GM19438 (cell line): ENCODE data around the gene CFAP90.
A peak's percentile ranks its signal among the peaks of the same experiment; 100 is the strongest.

Source experiments
- ATAC-seq: cut with Tn5 transposase; IDR thresholded peaks from one replicate; pipeline ENCODE4 v1.9.1; 2021; ENCODE audit warnings: low read depth; ENCODE audit not compliant: unreplicated experiment

CFAP90 gene, protein sequence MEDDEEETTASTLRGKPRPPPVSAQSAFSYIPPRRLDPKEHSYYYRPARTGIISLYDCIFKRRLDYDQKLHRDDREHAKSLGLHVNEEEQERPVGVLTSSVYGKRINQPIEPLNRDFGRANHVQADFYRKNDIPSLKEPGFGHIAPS

DNA sequence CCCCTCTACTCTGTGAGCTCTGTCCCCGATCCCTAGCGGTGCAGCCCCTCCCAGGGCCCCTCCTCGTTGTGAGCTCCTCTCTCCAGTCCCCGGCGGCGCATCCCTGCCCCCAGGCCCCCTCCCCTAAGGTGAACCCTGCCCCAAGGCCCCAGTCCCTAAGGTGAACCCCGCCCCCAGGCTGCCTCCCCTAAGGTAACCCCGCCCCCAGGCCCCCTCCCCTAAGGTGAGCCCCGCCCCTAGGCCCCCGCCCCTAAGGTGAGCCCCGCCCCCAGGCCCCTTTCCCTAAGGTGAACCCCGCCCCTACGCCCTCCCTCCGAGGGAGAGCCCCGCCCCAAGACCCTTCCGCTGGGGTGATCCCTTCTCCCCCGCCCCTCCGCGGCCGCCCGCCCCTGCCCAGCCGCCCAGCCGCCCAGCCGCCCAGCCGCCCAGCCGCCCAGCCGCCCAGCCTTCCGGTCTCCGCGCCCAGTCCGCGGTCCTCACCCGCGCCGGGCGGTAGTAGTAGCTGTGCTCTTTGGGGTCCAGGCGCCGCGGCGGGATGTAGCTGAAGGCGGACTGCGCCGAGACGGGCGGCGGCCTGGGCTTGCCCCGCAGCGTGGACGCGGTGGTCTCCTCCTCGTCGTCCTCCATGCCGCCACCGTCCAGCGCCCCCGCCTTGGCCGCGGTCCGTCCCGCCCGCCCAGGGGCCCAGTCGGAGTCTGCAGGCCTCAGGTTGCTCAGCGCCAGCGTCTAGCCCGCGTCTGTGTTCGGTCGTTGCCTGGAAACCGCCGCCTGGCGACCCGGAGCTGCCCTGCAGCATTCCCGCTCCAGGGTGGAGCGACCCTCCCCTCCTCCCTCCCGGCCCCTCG lies at the start of gene CFAP90:
TSS of gene CFAP90 (minus strand) at position 739 of the 845 bp plus-strand sequence. CDS start at position 627, 112 bp downstream.
- no peak for ATAC-seq

DNA sequence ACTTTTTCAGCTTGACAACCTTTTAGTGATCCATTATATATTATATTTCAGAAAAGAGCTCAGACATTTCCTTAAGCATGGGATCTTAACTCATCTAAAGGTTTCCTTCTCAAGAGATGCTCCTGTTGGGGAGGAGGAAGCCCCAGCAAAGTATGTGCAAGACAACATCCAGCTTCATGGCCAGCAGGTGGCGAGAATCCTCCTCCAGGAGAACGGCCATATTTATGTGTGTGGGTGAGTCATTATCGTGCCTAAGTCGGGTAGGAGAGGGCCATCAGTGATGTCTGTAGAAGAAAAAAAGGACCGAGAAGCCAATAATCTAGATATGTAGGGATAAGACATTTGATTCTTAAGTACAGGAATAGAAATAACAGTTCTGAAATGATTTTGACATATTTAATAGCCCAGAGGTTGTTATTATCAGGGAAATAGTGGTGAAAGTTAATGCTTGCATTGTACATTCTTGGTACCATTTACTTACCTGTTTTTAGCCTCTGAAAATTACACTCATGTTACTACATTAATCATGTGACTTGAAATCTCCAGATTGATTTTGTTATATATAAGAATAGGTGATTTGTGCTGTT lies 46.2 kb upstream of the CFAP90 start:
- ATAC-seq: peak; percentile 54

DNA sequence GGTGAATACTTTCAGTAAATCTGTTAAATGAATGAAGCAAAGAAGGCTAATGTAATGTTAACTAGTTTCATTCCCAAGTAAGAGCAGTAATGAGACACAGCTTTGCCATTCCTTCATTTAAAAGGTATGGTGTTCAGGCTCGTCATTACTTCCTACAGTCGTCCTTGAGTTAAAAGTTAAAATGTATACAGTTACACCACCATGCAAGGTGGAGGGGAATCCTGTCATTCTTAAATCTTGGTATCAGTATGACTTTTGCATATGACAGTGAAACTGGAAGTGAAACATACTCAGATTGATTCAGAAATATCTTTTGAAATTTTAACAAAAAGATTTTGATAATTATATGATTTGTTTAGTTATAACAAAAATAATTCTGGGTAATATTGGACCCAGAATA lies 43.9 kb upstream of the CFAP90 start:
- ATAC-seq: peak; percentile 91

DNA sequence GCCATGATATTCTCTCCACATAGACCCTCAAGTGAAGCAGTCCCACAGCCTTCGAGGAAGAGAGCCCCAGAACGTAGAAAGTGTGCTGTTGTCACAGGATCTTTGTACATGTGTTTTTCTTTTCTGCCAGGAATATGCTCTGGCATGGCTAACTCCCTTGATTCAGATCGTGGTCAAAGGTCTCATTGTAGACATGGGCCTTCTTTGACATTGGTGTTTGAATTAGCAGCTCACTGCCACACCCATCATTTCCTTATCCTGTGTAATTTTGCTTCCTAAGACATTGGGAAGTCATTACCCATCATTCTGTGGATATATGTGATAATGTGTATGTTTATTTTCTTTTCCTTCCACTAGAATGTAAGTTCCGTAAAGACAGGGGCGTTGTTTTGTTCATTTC lies 43.5 kb upstream of the CFAP90 start:
- no peak for ATAC-seq

DNA sequence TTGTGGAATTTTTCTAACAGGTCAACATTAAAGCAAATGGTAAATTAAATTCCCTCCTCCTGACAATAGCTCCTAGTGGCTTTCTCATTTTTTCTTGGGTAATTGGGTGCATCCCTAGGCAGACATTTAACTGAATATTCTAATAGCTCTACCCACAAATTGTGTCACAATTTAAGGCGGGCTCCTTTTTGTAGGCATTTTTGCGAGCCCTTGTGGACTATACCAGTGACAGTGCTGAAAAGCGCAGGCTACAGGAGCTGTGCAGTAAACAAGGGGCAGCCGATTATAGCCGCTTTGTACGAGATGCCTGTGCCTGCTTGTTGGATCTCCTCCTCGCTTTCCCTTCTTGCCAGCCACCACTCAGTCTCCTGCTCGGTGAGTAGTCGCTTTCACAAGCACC lies 38.0 kb upstream of the CFAP90 start:
- no peak for ATAC-seq

DNA sequence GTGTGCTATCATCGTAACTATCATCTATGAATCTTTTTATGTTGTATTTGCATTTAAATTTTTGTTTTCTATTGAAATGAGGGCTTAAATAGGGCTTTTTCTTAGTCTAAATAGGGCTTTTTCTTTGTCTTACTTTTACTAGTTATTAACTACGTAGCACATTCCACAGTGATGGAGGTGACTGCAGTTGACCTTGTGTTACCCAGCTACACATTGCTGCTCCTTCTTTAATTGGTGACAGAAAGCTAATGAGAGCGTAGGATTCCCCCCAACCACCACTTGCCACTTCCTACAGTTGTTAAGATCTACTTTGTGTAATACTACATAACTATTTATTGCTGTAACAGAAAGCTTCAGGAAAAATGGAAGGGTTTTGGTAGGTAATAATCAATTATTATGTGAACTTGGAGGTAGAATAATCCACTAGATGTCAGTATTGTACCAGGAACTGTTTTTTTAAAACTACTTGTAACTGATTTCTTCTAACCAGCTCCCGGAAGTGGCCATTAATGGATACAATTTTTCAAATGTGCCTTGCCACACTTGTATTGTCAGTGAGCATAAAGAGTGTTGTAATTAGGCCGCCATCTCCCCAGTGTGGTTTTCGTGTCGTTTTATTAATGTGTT lies 36.0 kb upstream of the CFAP90 start:
- no peak for ATAC-seq

DNA sequence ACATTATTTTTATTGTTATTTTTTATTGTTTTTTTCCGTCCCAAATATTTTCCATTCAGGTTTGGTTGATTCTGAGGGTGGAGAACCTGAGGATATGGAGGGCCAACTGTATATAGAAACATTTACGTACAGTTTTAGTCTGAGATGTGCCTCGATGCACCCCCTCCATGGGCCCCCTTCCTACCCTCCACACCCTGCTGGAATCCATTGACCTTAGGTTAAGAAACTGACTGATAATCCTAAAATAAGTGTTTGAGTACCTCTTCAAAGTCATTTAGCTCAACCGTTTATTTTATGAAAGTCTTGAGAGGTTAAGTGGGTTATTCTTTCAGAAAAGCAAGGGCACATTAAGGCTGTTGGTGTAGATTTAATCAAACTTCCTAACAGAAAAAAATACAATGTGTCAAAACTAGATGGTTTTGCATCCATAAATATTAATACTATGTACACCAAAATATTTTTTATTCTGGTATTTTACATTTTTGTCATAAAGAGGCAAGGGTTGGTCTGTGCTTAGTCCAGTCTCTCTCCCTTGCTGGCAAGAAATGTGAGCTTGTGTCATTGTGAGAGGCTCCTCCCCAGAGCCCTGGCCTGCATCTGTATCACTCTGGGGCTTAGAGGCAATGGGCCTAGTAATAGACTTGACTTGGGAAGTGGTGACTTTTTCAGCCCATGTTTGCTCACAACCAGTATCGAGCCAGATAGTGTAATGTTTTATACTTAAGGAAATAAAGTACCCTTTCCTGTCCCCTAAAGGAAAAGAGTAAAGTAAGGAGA lies 33.7 kb upstream of the CFAP90 start:
- ATAC-seq: no peak

DNA sequence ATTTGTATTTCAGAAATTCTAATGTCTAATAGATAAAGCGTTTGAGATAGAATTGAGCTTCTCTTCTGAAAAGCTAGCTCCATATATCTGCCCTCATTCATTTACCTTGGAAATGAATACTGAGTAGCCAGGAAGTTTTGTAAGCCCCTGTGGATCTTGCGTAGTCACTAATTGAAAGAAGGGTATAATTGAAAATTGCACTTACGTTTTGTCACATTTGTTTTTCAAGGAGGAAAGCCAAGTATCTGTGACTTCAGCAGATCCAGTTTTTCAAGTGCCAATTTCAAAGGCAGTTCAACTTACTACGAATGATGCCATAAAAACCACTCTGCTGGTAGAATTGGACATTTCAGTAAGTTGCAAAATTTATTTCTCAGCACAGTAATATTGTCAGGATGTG lies 32.0 kb upstream of the CFAP90 start:
- ATAC-seq: no peak

DNA sequence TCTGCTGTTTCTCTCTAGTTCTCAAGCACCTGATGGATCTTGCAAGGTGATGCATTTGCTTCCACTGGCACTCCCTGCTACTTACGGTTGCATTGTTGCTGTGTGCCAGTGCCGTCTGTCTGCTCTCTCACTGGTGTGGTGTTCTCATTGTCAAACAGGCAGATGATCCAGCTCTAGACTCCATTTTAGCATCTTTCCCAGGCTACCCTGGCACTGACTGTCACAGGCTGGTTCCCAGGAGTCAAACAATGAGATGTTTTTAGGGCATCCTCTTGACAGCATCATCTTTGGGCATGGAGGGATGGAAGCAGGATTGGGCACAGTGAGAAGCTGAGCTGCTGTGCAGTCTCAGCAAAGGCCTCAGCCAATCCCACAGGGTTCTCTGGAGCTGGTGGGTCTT lies 30.9 kb upstream of the CFAP90 start:
- ATAC-seq: no peak

DNA sequence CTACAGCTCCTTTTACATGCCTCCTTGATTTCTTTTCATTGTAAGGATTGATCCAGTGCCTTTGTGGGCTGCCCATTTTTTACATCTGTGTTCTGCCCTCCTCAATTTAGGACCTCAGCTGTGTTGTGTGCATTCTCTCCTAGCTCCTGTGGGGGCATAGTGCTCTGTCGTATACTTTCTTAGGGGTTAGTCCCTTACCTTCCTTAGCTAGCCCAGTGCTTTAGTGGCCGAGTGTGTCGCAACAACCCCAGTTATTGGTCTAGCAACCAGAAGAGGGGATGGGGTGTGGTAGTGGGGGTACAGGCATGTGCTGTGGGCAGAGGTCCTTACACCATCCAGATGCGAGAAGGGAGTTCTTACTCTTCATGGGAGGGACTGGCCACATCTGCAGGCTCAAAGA lies 30.2 kb upstream of the CFAP90 start:
- ATAC-seq: no peak

DNA sequence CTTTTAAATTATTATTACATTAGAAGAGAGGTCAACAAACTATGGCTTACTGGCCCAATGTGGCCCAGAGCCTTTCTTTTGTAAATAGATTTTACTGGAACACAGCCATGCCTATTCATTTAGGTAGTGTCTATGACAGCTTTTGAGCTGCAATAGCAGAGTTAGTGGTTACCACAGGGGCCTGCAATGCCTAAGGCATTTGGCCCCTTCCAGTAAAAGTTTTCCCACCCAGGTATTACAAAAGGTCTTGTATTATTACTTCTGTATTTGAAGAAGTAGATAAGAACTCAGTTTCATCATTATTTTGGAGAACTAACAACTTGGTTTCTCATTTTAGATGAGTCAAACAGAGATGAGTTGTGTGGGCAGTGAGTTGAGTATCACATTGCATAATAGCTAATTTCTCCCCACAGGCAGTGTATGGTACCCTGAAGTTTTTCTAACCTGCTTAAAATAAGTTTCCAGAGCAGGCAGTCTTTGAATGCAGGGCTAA lies 27.5 kb upstream of the CFAP90 start:
- peak; percentile 88 for ATAC-seq

DNA sequence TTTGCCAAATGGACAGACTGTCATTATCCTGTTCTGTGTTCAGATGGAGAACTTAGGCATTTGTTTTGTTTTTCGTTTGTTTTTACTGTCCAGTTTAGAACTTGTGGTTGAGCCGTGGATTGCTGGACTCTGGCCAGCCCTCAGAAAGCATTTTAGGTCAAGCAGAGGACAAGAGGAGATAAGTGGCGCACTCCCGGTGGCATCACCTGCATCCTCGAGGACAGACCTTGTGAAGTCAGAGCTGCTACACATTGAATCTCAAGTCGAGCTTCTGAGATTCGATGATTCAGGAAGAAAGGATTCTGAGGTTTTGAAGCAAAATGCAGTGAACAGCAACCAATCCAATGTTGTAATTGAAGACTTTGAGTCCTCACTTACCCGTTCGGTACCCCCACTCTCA lies 26.9 kb upstream of the CFAP90 start:
- ATAC-seq: no peak

DNA sequence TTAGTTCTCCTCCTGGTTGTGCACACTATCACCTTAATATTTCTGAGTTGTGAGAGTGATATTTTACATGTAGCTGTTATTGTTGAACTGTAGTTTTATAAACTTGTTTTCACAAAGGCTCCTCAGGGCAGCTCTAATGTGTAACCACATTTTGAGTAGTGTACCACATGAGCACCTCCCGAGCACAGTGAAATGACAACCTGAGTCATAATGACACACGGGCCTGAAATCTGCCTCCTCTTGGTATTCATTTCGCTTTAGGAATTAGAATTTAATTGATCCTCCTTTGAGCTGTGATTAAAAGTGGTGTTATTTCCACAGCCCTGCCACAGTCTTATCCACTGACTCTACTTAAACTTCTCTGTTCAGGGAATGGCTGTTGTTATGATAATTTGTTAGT lies 25.9 kb upstream of the CFAP90 start:
- peak; percentile 39 for ATAC-seq

DNA sequence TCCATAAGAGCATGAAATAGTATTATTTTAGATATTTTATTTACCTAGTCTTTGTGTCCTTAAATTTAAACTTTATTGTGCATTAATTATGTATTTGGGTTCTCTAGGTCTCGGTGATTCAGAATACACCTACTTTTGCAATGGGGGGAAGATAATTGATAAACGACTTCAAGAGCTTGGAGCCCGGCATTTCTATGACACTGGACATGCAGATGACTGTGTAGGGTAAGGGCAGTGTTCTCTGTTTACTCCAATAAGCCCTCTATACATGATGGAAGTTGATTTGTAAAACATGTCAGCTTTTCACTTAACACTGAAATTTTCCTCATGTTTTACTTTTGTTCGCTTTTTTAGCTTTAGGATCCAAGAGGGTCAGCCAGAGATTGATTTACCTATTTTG lies 24.2 kb upstream of the CFAP90 start:
- ATAC-seq: no peak

DNA sequence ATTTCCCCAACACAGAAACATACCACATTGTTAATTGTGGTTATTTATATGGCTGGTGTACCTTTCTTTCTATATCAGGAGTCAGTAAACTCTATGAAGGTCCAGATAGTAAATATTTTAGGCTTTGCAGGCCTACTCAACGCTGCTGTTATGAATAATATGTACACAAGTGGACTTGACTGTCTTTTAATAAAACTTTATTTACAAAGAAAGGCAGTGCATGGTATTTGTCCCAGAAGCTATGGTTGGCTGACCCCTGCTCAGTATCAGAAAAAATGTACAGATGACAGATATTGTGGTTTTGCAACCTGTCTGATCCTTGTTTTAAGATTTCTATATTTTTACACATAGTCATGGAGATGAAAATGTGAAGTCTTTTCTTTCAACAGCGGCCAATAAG lies 23.7 kb upstream of the CFAP90 start:
- ATAC-seq: no peak

DNA sequence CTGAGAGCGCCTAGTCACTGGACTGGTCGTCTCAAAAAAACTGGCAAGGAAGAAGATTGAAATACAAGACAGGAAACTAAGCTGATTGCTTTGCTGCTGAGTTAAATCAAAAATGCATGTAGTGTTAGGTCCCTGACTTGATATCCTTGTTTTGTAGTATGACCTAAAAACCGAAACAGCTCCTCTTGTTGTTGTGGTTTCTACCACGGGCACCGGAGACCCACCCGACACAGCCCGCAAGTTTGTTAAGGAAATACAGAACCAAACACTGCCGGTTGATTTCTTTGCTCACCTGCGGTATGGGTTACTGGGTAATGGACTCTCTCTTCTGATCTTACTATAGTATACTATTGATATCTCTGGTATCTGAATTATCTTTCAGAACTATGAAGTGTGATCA lies 22.3 kb upstream of the CFAP90 start:
- no peak for ATAC-seq

DNA sequence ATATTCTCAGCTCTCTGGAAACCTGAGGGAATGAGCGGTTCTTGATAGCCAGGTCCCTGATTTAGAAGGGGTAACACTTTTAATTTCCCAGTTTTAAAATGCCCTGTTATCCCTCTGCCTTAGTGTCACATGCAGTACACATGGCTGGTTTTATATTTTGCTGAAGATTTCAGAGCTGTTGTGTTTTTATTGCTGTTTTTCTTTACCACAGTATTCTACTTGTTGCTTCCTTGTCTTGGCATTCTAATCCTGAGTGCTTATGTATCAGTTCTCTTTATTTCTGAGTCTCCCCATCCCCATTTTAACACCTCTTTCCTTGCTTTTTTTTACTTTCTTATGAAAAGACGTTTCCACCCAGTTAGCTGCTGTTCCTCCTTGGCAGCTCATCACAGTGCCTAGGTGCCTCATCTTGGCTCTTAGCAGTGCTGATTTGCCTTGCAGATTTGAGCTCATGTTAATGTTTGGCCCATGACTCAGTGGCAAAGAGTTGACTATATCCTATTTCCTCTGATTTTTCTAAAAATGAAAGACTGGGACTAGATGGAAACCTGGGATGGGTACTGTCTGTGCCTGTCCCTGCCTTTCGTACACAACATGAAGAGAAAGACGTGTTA lies 21.7 kb upstream of the CFAP90 start:
- ATAC-seq: no peak

DNA sequence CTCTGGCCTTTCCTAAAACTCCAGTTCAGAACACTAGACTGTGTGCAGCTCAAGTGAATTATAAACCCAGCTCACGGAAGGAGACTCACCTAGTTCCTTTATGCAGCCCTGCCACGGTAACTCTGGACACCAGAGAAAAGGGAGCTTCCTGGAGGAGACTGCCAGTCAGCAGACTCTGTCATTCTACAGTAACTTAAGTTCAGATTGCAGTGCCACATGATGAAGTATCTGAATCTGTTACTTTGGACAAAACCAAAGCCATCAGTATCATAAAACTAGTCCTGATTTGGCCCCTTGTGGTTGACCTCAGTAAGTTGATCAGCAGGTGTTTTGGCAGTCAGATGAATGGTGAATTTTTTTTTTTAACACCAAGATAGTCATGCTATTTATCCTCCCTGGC lies 20.7 kb upstream of the CFAP90 start:
- ATAC-seq: no peak

DNA sequence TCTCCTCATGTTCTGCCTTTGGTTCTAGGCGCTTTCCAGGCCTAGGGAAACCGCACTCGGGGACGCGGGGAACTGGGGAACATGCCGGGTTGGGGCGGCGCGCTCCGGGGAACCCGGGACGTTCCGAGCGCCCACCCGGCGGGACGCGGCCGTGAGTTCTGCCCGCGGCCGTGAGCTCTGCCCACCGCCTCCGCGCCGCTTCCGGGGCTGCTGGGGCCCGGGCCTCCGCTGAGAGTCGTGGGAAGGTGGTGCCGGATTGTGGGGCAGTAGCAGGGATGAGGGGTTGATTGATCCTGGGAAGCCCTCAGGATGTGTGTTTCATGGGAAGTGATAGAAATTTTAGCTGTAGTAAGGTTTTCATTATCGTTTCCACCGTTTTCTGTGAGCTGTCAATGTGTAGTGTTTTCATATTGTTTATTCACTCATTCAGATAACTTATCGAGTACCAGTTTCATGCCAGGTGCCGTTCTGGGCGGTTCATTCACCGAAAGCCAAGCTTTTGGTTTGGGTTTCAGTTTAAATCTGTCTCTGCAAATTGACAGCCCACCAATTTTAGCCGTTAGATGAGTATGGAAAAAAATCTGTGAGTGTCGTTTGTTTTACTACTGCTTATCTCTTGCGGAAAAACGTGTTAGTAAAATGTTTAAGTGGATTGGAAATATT lies 18.7 kb upstream of the CFAP90 start:
- ATAC-seq: peak; percentile 26
